IPS DF 6.9 (cell line): ENCODE data around the gene SLC25A10.

Experiments
- DNase-seq: peaks from one replicate; pipeline ENCODE4 v3.0.0-alpha.2; 2013; ENCODE audit warnings: low read depth, low spot score
- H3K27ac ChIP-seq: one replicate; pipeline ENCODE4 v1.5.1; 2013; ENCODE audit warnings: low read length, control low read depth
- H3K27me3 ChIP-seq: 2 replicates; pipeline ENCODE4 v1.6.1; 2013; ENCODE audit warnings: mild to moderate bottlenecking, low read length; ENCODE audit not compliant: control insufficient read depth, insufficient read depth
- H3K36me3 ChIP-seq: 2 replicates; pipeline ENCODE4 v1.6.1; 2013; ENCODE audit warnings: low read length; ENCODE audit not compliant: control insufficient read depth, insufficient read depth
- H3K4me1 ChIP-seq: 2 replicates; pipeline ENCODE4 v1.6.1; 2013; ENCODE audit warnings: low read length; ENCODE audit not compliant: control insufficient read depth, insufficient read depth
- H3K4me3 ChIP-seq: 2 replicates; pipeline ENCODE4 v1.5.1; 2013; ENCODE audit warnings: mild to moderate bottlenecking, low read length
- H3K9me3 ChIP-seq: 2 replicates; pipeline ENCODE4 v1.6.1; 2013; ENCODE audit warnings: low read length, inconsistent platforms; ENCODE audit not compliant: control insufficient read depth, insufficient read depth
- WGBS: extraction: QIAGEN DNeasy Blood & Tissue Kit; methylation state at CpG from one replicate; pipeline ENCODE4 v1.1.7; 2013; ENCODE audit warnings: mixed read lengths, missing lambda C conversion rate; ENCODE audit not compliant: insufficient read length, insufficient coverage; 5-methylcytosine and 5-hydroxymethylcytosine counted together

The SLC25A10 gene

DNA sequence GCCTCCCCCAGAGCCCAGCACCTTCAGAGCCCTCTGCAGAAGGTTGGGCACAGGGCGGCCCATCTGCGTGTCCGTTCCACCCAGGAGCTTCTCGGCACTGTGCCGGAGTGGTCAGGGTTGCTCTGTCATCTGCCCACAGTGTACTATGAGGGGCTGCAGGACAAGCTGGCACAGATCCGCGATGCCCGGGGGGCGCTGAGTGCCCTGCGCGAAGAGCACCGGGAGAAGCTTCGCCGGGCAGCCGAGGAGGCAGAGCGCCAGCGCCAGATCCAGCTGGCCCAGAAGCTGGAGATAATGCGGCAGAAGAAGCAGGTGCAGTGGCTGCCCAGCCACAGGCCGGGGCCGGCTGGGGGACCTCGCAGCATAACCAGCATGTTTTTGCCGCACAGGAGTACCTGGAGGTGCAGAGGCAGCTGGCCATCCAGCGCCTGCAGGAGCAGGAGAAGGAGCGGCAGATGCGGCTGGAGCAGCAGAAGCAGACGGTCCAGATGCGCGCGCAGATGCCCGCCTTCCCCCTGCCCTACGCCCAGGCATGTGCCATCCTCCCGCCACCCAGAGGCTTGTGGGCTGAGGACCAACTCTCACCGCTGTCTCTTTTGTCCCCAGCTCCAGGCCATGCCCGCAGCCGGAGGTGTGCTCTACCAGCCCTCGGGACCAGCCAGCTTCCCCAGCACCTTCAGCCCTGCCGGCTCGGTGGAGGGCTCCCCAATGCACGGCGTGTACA, 15.7 kb upstream of the SLC25A10 start:
- WGBS, result no CpG with 5 or more reads among the region's 40 CpGs
- Histone ChIP-seq H3K36me3 (peaks cover 39% of the 10 kb centered on the region), H3K27ac (no peak overlapping the region), H3K27me3 (no peaks in the 10 kb centered on the region), H3K9me3 (no peaks in the 10 kb centered on the region), H3K4me3 (no peak overlapping the region; the same call in 1 of the 2 replicates), H3K4me1 (no peaks in the 10 kb centered on the region; the same call in 1 of the 2 replicates)
- DNase-seq, result no peak

GRCh38 chr17:81697261-81698044, 14.6 kb upstream of the SLC25A10 start:
- no peak overlapping the region for H3K4me3 ChIP-seq
- no peak overlapping the region for H3K27ac ChIP-seq
- no CpG with 5 or more reads among the region's 25 CpGs for WGBS
- peaks cover 2% of the 10 kb centered on the region; the same call in 1 of the 2 replicates for H3K4me1 ChIP-seq
- peaks cover 36% of the 10 kb centered on the region for H3K36me3 ChIP-seq
- no peaks in the 10 kb centered on the region for H3K27me3 ChIP-seq
- no peaks in the 10 kb centered on the region for H3K9me3 ChIP-seq
- no peak for DNase-seq

- no peaks in the 10 kb centered on the region for H3K9me3 ChIP-seq
- no peak for DNase-seq
- WGBS, result no CpG with 5 or more reads among the region's 25 CpGs
- H3K4me3 ChIP-seq, result no peak overlapping the region
- H3K27me3 ChIP-seq, result no peaks in the 10 kb centered on the region
- peaks cover 6% of the 10 kb centered on the region for H3K4me1 ChIP-seq
- H3K27ac ChIP-seq, result no peak overlapping the region
- peaks cover 33% of the 10 kb centered on the region for H3K36me3 ChIP-seq
These were observed 11.5 kb upstream of the SLC25A10 start for GRCh38 chr17:81700353-81701287.

- peaks cover 6% of the 10 kb centered on the region; the same call in 1 of the 2 replicates for H3K4me1 ChIP-seq
- no peak overlapping the region for H3K27ac ChIP-seq
- no peaks in the 10 kb centered on the region for H3K27me3 ChIP-seq
- no peaks in the 10 kb centered on the region for H3K9me3 ChIP-seq
- DNase-seq, result no peak
- H3K4me3 ChIP-seq, result no peak overlapping the region
- WGBS, result no CpG with 5 or more reads among the region's 23 CpGs
- peaks cover 30% of the 10 kb centered on the region for H3K36me3 ChIP-seq
These were observed 10.6 kb upstream of the SLC25A10 start for GRCh38 chr17:81701288-81702071.

DNA sequence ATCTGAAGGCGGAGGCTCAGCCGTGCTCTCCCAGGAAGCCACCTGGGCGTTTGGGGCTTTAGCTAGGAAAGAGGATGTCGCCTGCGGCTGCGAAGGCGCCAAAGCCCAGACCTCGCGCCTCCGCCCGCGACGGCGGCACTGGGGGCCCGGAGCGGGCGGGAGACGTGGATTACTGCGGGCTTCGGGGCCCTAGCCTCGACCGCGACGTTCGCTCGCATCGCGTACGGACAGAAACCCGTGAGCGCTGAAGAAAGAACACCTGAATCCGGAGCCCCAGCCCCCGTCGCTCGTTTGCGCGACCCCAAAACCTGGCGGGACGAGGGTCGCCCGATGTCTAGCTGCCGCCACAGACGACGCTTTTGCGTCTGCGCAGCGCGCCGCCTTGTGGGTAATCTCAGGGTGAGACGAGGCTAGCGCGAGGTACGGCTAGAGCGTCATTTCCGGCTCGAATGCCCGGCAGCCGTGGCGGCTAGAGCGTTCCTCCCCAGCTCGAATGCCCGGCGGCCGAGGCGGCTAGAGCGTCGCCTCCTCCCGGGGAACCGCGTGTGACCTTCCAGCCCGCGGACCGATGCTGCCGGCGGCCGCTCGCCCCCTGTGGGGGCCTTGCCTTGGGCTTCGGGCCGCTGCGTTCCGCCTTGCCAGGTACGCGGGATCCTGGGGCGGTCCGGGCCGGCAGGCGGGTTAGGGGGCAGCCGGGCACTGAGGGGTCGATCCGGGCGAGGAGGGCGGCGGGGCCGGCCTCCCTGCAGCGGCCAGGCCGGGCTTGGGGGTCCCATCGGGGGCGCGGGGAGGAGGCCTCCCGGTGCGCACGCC, 8.9 kb upstream of the SLC25A10 start, which contains the start of gene MRPL12:
TSS of gene MRPL12 (plus strand) at position 434 of the 813 bp plus-strand sequence. CDS start at position 569, 135 bp downstream.
- H3K4me1 ChIP-seq, result peaks cover 6% of the 10 kb centered on the region; the same call in 1 of the 2 replicates
- H3K9me3 ChIP-seq, result no peaks in the 10 kb centered on the region
- H3K27me3 ChIP-seq, result no peaks in the 10 kb centered on the region
- peak; percentile 88 for DNase-seq
- H3K4me3 ChIP-seq, result peak within 1 kb of the TSS; percentile 87
- H3K36me3 ChIP-seq, result peaks cover 38% of the 10 kb centered on the region
- no CpG with 5 or more reads among the region's 102 CpGs for WGBS
- H3K27ac ChIP-seq, result no peak within 1 kb of the TSS

GRCh38 chr17:81703747-81704654, 8.1 kb upstream of the SLC25A10 start:
- peak overlapping the region; percentile 87 for H3K4me3 ChIP-seq
- DNase-seq, result no peak
- no CpG with 5 or more reads among the region's 27 CpGs for WGBS
- no peaks in the 10 kb centered on the region for H3K9me3 ChIP-seq
- no peaks in the 10 kb centered on the region for H3K27me3 ChIP-seq
- no peak overlapping the region for H3K27ac ChIP-seq
- H3K36me3 ChIP-seq, result peaks cover 40% of the 10 kb centered on the region
- H3K4me1 ChIP-seq, result peaks cover 7% of the 10 kb centered on the region

DNA sequence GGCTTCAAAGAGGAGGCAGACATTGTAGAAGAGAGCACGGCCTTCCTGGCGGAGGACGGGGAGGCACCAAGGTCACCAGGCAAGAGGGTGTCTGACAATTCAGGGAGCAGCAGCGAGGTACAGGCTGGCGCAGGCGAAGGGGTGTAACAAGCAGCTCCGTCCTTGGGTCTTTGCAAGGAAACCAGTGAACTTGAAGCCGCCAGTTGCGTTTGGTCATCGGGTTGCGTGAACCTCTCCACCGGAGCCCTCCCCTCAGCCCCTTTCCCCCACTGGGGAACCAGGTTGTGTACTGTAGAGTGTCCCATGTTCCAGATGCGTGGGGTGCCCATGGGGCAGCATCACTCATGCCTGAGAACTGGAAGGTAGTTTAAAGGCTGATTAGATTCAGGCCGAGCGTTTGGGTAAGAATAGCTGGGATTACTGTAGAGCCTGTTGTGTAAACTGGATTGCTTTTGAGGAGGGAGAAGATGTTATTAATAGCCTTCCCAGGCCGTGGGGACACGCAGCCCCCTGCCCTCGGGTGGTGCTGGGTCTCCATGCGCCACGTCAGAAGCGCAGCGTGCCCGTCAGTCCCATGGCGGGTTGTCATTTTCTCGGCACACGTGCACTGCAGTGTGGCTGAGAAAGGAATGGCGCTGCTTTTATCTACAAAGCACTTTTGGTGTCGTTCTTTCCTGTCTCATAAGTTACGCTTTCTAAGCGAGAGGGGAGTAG, 6.4 kb upstream of the SLC25A10 start:
- H3K27me3 ChIP-seq, result no peaks in the 10 kb centered on the region
- no peaks in the 10 kb centered on the region for H3K9me3 ChIP-seq
- WGBS, result no CpG with 5 or more reads among the region's 30 CpGs
- H3K4me3 ChIP-seq, result no peak overlapping the region
- no peak for DNase-seq
- H3K27ac ChIP-seq, result no peak overlapping the region
- H3K36me3 ChIP-seq, result peaks cover 40% of the 10 kb centered on the region
- peaks cover 7% of the 10 kb centered on the region for H3K4me1 ChIP-seq

DNA sequence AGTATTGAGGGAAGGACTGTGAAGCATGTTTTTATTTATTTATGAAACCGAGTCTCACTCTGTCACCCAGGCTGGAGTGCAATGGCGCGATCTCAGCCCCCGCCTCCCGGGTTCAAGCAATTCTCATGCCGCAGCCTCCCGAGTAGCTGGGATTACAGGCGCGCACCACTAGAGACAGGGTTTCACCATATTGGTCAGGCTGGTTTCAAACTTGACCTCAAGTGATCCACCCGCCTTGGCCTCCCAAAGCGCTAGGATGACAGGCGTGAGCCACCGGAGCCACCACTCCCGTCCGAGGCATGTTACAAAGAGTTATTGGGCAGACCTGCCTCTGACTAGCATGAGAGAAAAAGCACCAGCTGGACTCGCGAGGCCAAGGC, 5.9 kb upstream of the SLC25A10 start:
- peaks cover 38% of the 10 kb centered on the region for H3K36me3 ChIP-seq
- no CpG with 5 or more reads among the region's 17 CpGs for WGBS
- H3K27me3 ChIP-seq, result no peaks in the 10 kb centered on the region

More for the DNA sequence above, 5.9 kb upstream of the SLC25A10 start:
- H3K27ac ChIP-seq, result no peak overlapping the region
- H3K4me1 ChIP-seq, result peaks cover 7% of the 10 kb centered on the region
- H3K9me3 ChIP-seq, result no peaks in the 10 kb centered on the region
- H3K4me3 ChIP-seq, result no peak overlapping the region
- no peak for DNase-seq
